K562 (cell line): ENCODE measurements around the gene CNR1. TPM values are rescaled to one million over a fixed set of nuclear protein-coding genes. Genes with fewer than 3 reads are reported as not detected.

Experiments
- DDX20 ChIP-seq: fragments of 450-650 bp; IDR thresholded peaks from 2 replicates; pipeline ENCODE4 v1.6.1; 2016; ENCODE audit warnings: missing genetic modification characterization, low read depth, mild to moderate bottlenecking, missing compliant biosample characterization, moderate library complexity
- MTA2 ChIP-seq: fragments of 450-650 bp; IDR thresholded peaks from 2 replicates; pipeline ENCODE4 v1.6.1; 2016; ENCODE audit warnings: low read depth
- NUFIP1 ChIP-seq: fragments of 450-650 bp; IDR thresholded peaks from 2 replicates; pipeline ENCODE4 v1.6.1; 2018; ENCODE audit not compliant: partially characterized antibody
- RHOXF2B ChIP-seq: fragments of 250-450 bp; sonication (Bioruptor Pico); conservative IDR thresholded peaks from 2 replicates; pipeline ENCODE4 v1.5.1; 2021
- SRSF1 ChIP-seq: fragments of 200-400 bp; formaldehyde crosslinking; IDR thresholded peaks from 2 replicates; pipeline ENCODE4 v1.6.1; 2017; ENCODE audit warnings: mild to moderate bottlenecking, low read depth, low read length, moderate library complexity
- ZNF24 ChIP-seq: fragments of 450-650 bp; IDR thresholded peaks from 2 replicates; pipeline ENCODE4 v1.6.1; 2016
- ZNF668 ChIP-seq: fragments of 250-450 bp; sonication (Bioruptor Pico); IDR thresholded peaks from 2 replicates; pipeline ENCODE4 v1.8.0; 2022; ENCODE audit warnings: mild to moderate bottlenecking, inconsistent platforms
- ZNF717 ChIP-seq: fragments of 250-450 bp; sonication (Bioruptor Pico); IDR thresholded peaks from 2 replicates; pipeline ENCODE4 v1.5.0; 2021
- polyA plus RNA-seq, 8 experiments: library from polyadenylated mRNA; depleted of rRNA in 4 of 8; stranded (reverse) in 5 of 8; unstranded in 3 of 8; fragments of >200 nt; fragmentation: Nextera tagmentation in 2 of 8; fragmentation: Illumina TruSeq in 1 of 8; extraction: Ambion mirVana in 2 of 8; extraction: Trizol in 1 of 8; gene quantifications; 2 replicates each; pipeline versions ENCODE4 v1.2.1 to v1.2.3, GENCODE V29; 2011 to 2014; ENCODE audit warnings: inconsistent platforms in 1 of 8, missing spikeins in 1 of 8
- total RNA-seq, 7 experiments: library from RNA; depleted of rRNA in 6 of 7; stranded (reverse); fragments of >200 nt in 6 of 7; fragmentation: Illumina TruSeq in 2 of 7; extraction: Trizol in 2 of 7; gene quantifications; 2 replicates each; pipeline versions ENCODE4 v1.2.1 to v1.2.3, GENCODE V29; 2011 to 2021; ENCODE audit warnings: low replicate concordance in 1 of 7
- TF ChIP-seq, protein P1 (sequence below), 2 experiments: fragments of 450-650 bp in 1 of 2; sonication (generic) in 1 of 2; formaldehyde crosslinking in 1 of 2; IDR thresholded peaks; 2 replicates each; pipeline versions ENCODE4 v1.7.1 to v1.9.0; 2016 to 2022; ENCODE audit warnings: inconsistent platforms in 1 of 2, mild to moderate bottlenecking in 1 of 2, missing genetic modification reagents in 1 of 2
- TF ChIP-seq, protein P2 (sequence below), 2 experiments: fragments of 200-800 bp in 1 of 2; sonication (Bioruptor generic) in 1 of 2; sonication (generic) in 1 of 2; formaldehyde crosslinking in 1 of 2; IDR thresholded peaks in 1 of 2; conservative IDR thresholded peaks in 1 of 2; 2 replicates each; pipeline versions ENCODE4 v1.5.0 to v1.6.1; 2016 to 2020; ENCODE audit warnings: missing compliant biosample characterization in 1 of 2, missing genetic modification characterization in 1 of 2, missing genetic modification reagents in 1 of 2
- TF ChIP-seq, protein P3 (sequence below): sonication (generic); formaldehyde crosslinking; IDR thresholded peaks from 2 replicates; pipeline ENCODE4 v1.8.1; 2023; ENCODE audit warnings: mild to moderate bottlenecking, missing genetic modification reagents

CNR1 gene
- total and polyA plus RNA-seq, 9 of the 15 experiments (the other 6 are each of a cell fraction or from before 2014, with no cell fraction given) = 0.50 to 1.9 (median 1.2) TPM; not detected in 1

DNA sequence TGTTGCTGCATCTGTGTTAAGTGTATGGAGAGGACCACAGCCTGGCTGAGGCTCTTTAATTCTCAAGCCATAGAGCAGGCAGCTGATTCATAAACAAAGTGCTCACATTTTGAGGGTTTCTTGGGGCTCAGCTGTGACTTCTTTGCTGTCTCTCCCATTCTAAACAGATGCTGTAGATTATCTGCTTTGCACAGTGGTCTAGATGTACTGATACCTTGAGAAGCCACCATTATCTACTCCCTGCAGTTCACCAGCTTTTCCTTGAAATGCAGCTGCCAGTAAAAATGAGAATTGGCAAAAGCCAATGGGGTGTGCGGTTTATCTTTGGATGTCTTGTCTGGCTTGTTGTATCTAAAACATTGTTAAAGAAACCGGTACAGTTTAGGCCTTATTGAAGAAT lies 5.2 kb upstream of the CNR1 start (continued):
- TF ChIP-seq, protein P1, sequence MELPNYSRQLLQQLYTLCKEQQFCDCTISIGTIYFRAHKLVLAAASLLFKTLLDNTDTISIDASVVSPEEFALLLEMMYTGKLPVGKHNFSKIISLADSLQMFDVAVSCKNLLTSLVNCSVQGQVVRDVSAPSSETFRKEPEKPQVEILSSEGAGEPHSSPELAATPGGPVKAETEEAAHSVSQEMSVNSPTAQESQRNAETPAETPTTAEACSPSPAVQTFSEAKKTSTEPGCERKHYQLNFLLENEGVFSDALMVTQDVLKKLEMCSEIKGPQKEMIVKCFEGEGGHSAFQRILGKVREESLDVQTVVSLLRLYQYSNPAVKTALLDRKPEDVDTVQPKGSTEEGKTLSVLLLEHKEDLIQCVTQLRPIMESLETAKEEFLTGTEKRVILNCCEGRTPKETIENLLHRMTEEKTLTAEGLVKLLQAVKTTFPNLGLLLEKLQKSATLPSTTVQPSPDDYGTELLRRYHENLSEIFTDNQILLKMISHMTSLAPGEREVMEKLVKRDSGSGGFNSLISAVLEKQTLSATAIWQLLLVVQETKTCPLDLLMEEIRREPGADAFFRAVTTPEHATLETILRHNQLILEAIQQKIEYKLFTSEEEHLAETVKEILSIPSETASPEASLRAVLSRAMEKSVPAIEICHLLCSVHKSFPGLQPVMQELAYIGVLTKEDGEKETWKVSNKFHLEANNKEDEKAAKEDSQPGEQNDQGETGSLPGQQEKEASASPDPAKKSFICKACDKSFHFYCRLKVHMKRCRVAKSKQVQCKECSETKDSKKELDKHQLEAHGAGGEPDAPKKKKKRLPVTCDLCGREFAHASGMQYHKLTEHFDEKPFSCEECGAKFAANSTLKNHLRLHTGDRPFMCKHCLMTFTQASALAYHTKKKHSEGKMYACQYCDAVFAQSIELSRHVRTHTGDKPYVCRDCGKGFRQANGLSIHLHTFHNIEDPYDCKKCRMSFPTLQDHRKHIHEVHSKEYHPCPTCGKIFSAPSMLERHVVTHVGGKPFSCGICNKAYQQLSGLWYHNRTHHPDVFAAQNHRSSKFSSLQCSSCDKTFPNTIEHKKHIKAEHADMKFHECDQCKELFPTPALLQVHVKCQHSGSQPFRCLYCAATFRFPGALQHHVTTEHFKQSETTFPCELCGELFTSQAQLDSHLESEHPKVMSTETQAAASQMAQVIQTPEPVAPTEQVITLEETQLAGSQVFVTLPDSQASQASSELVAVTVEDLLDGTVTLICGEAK (IDR thresholded peaks at IDR 0.05) = no peak
- TF ChIP-seq, protein P1 (CRISPR knock-in tag; IDR thresholded peaks at IDR 0.05) = no peak
- TF ChIP-seq, protein P2, sequence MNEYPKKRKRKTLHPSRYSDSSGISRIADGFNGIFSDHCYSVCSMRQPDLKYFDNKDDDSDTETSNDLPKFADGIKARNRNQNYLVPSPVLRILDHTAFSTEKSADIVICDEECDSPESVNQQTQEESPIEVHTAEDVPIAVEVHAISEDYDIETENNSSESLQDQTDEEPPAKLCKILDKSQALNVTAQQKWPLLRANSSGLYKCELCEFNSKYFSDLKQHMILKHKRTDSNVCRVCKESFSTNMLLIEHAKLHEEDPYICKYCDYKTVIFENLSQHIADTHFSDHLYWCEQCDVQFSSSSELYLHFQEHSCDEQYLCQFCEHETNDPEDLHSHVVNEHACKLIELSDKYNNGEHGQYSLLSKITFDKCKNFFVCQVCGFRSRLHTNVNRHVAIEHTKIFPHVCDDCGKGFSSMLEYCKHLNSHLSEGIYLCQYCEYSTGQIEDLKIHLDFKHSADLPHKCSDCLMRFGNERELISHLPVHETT (CRISPR knock-in tag; conservative IDR thresholded peaks at IDR 0.05 in 1 of 2, IDR thresholded peaks at IDR 0.05 in 1 of 2) = peak in 1 of 2 experiments; percentile 54; a peak in 1 of 4 replicates
- TF ChIP-seq RHOXF2B = no peak
- no peak for TF ChIP-seq DDX20
- TF ChIP-seq ZNF668 (CRISPR knock-in tag) = no peak
- no peak for TF ChIP-seq NUFIP1
- peak; percentile 84 for TF ChIP-seq MTA2
- TF ChIP-seq SRSF1 = no peak
- no peak for TF ChIP-seq ZNF717
- TF ChIP-seq, protein P3, sequence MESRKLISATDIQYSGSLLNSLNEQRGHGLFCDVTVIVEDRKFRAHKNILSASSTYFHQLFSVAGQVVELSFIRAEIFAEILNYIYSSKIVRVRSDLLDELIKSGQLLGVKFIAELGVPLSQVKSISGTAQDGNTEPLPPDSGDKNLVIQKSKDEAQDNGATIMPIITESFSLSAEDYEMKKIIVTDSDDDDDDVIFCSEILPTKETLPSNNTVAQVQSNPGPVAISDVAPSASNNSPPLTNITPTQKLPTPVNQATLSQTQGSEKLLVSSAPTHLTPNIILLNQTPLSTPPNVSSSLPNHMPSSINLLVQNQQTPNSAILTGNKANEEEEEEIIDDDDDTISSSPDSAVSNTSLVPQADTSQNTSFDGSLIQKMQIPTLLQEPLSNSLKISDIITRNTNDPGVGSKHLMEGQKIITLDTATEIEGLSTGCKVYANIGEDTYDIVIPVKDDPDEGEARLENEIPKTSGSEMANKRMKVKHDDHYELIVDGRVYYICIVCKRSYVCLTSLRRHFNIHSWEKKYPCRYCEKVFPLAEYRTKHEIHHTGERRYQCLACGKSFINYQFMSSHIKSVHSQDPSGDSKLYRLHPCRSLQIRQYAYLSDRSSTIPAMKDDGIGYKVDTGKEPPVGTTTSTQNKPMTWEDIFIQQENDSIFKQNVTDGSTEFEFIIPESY (CRISPR knock-in tag) = no peak
- TF ChIP-seq ZNF24 = no peak
